Measurements from ENCODE around the gene PDCD11. TPM values are rescaled to one million over a fixed set of nuclear protein-coding genes. Genes with fewer than 3 reads are reported as not detected.
"Not testable (repeated sequence)": the region's sequence is repeated elsewhere in the genome, so short reads cannot be mapped to it uniquely, and the experiment has no call there.

PDCD11 gene
- total RNA-seq, 1 donor = 33.9 TPM

GRCh38 chr10:103476046-103476768, 79.8 kb downstream of the PDCD11 start:
- TF ChIP-seq CTCF (IDR thresholded peaks at IDR 0.05; ENCODE audit: insufficient read depth, low read length) = no peak
- H3K4me3 ChIP-seq (ENCODE audit: low read depth, low read length) = no peak overlapping the region
- DNase-seq (ENCODE audit: low read depth) = no peak

GRCh38 chr10:103478671-103479070, 82.2 kb downstream of the PDCD11 start:
- H3K4me3 ChIP-seq (ENCODE audit: low read depth, low read length) = no peak overlapping the region
- no peak for DNase-seq (ENCODE audit: low read depth)
- TF ChIP-seq CTCF (IDR thresholded peaks at IDR 0.05; ENCODE audit: insufficient read depth, low read length) = no peak

GRCh38 chr10:103479135-103479534, 82.7 kb downstream of the PDCD11 start, which contains the start of gene CALHM3:
TSS of gene CALHM3 (minus strand) at chr10:103479240. CDS start at chr10:103479032, 208 bp downstream.
- TF ChIP-seq CTCF (IDR thresholded peaks at IDR 0.05; ENCODE audit: insufficient read depth, low read length) = no peak
- no peak for DNase-seq (ENCODE audit: low read depth)
- no peak within 1 kb of the TSS for H3K4me3 ChIP-seq (ENCODE audit: low read depth, low read length)

- H3K4me3 ChIP-seq (ENCODE audit: low read depth, low read length) = no peak overlapping the region
- no peak for TF ChIP-seq CTCF (IDR thresholded peaks at IDR 0.05; ENCODE audit: insufficient read depth, low read length)
Measured at GRCh38 chr10:103480521-103480920, 84.1 kb downstream of the PDCD11 start.

GRCh38 chr10:103481974-103482531, 85.6 kb downstream of the PDCD11 start:
- TF ChIP-seq CTCF (IDR thresholded peaks at IDR 0.05; ENCODE audit: insufficient read depth, low read length) = peak; percentile 78
- no peak overlapping the region for H3K4me3 ChIP-seq (ENCODE audit: low read depth, low read length)
- peak; percentile 88 for DNase-seq (ENCODE audit: low read depth)

More at GRCh38 chr10:103480521-103480920, 84.1 kb downstream of the PDCD11 start:
- peak; percentile 33 for DNase-seq (ENCODE audit: low read depth)

- DNase-seq (ENCODE audit: low read depth); H3K4me3 ChIP-seq (ENCODE audit: low read depth, low read length): not testable (repeated sequence)
Measured at GRCh38 chr10:103486635-103487409, 90.4 kb downstream of the PDCD11 start.

GRCh38 chr10:103487410-103487708, 90.9 kb downstream of the PDCD11 start:
- H3K4me3 ChIP-seq (ENCODE audit: low read depth, low read length) = no peak overlapping the region
- no peak for DNase-seq (ENCODE audit: low read depth)
- TF ChIP-seq CTCF (IDR thresholded peaks at IDR 0.05; ENCODE audit: insufficient read depth, low read length) = no peak
